Subcutaneous abdominal adipose tissue (tissue), 5 donors: ENCODE results near the gene ATP4B.

Experiments
- H3K27ac ChIP-seq: one replicate; pipeline ENCODE4 v1.7.0; 2013; ENCODE audit warnings: low read depth, mild to moderate bottlenecking, inconsistent platforms, low read length, moderate library complexity
- H3K27me3 ChIP-seq, 5 donors: one replicate each; pipeline ENCODE4 v1.7.0; 2013; ENCODE audit warnings: low read length in 5 of 5, inconsistent platforms in 1 of 5; ENCODE audit not compliant: control insufficient read depth in 5 of 5, insufficient read depth in 4 of 5
- H3K36me3 ChIP-seq, 5 donors: one replicate each; pipeline ENCODE4 v1.7.0; 2013; ENCODE audit warnings: low read length in 5 of 5; ENCODE audit not compliant: control insufficient read depth in 5 of 5, insufficient read depth in 5 of 5
- H3K4me1 ChIP-seq, 5 donors: one replicate each; pipeline ENCODE4 v1.7.0; 2013; ENCODE audit warnings: low read length in 5 of 5, mild to moderate bottlenecking in 3 of 5, moderate library complexity in 1 of 5; ENCODE audit not compliant: control insufficient read depth in 5 of 5, insufficient read depth in 5 of 5
- H3K4me3 ChIP-seq, 5 donors: one replicate each; pipeline ENCODE4 v1.7.0; 2013; ENCODE audit warnings: low read length in 5 of 5, low read depth in 1 of 5
- H3K9ac ChIP-seq, 5 donors: one replicate each; pipeline ENCODE4 v1.7.0; 2013; ENCODE audit warnings: low read length in 5 of 5, mild to moderate bottlenecking in 4 of 5, moderate library complexity in 3 of 5
- H3K9me3 ChIP-seq, 5 donors: one replicate each; pipeline ENCODE4 v1.7.0; 2013; ENCODE audit warnings: low read length in 5 of 5; ENCODE audit not compliant: control insufficient read depth in 5 of 5
- donor health status: healthy.
- donor health status: healthy.
- donor health status: healthy.
- donor health status: healthy.
- donor health status: healthy.

The ATP4B gene

DNA sequence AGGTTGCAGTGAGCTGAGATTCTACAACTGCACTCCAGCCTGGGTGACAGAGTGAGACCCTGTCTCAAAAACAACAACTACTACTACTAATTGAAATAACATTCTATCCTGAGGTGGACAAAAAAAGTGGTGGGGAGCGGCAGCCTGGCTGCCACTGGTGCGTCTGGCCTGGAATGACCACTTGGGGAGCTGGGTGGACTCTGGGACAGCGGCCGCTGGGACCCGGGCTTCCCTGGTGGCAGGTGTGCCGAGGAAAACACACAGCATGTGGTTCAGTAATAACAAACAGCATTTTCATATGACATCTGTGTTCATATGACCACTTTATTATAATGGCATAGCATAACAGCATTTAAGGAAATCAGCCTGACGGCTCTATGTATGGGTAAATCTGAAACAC lies 39.5 kb downstream of the ATP4B start:
- Histone ChIP-seq H3K36me3 (peaks cover 0 to 31% (median 10%) of the 10 kb centered on the region in 5 donors), H3K4me3 (no peak overlapping the region), H3K27ac (no peak overlapping the region), H3K9me3 (no peaks in the 10 kb centered on the region), H3K4me1 (peaks cover 0 to 4% (median 0%) of the 10 kb centered on the region in 5 donors), H3K27me3 (no peaks in the 10 kb centered on the region), H3K9ac (no peak overlapping the region)

DNA sequence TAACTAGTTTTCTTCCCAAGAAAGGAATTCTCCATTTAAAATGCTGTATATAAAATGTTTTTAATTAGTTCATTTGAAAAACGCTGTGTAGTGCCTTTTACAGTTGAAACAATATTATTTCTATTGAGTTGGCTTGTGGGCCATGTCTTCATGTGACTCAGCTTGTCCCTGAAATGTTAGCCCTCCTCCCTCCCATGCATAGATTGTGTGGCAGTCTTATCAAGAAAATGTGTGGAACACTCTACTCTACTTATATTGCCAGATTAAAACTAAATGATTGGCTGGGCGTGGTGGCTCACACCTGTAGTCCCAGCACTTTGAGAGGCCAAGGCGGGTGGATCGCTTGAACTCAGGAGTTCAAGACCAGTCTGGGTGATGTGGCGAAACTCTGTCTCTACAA lies 40.0 kb downstream of the ATP4B start:
- Histone ChIP-seq H3K27ac (no peak overlapping the region), H3K27me3 (no peaks in the 10 kb centered on the region), H3K9me3 (no peaks in the 10 kb centered on the region), H3K9ac (no peak overlapping the region), H3K4me1 (peaks cover 0 to 4% (median 0%) of the 10 kb centered on the region in 5 donors), H3K36me3 (peaks cover 0 to 26% (median 5%) of the 10 kb centered on the region in 5 donors), H3K4me3 (no peak overlapping the region)

- Histone ChIP-seq H3K4me1 (peaks cover 0 to 4% (median 0%) of the 10 kb centered on the region in 5 donors), H3K9ac (no peak overlapping the region), H3K36me3 (peaks cover 0 to 24% (median 5%) of the 10 kb centered on the region in 5 donors), H3K27me3 (no peaks in the 10 kb centered on the region), H3K4me3 (no peak overlapping the region), H3K27ac (no peak overlapping the region), H3K9me3 (no peaks in the 10 kb centered on the region)
Measured at GRCh38 chr13:113616991-113617749, 40.8 kb downstream of the ATP4B start.

- no peak overlapping the region for H3K27ac ChIP-seq
- peaks cover 0 to 31% (median 12%) of the 10 kb centered on the region in 5 donors for H3K36me3 ChIP-seq
- no peaks in the 10 kb centered on the region for H3K27me3 ChIP-seq
- H3K4me1 ChIP-seq = peaks cover 0 to 4% (median 0%) of the 10 kb centered on the region in 5 donors
- no peaks in the 10 kb centered on the region for H3K9me3 ChIP-seq
- no peak overlapping the region for H3K9ac ChIP-seq
- H3K4me3 ChIP-seq = no peak overlapping the region
Measured at GRCh38 chr13:113616281-113616906, 41.6 kb downstream of the ATP4B start.

DNA sequence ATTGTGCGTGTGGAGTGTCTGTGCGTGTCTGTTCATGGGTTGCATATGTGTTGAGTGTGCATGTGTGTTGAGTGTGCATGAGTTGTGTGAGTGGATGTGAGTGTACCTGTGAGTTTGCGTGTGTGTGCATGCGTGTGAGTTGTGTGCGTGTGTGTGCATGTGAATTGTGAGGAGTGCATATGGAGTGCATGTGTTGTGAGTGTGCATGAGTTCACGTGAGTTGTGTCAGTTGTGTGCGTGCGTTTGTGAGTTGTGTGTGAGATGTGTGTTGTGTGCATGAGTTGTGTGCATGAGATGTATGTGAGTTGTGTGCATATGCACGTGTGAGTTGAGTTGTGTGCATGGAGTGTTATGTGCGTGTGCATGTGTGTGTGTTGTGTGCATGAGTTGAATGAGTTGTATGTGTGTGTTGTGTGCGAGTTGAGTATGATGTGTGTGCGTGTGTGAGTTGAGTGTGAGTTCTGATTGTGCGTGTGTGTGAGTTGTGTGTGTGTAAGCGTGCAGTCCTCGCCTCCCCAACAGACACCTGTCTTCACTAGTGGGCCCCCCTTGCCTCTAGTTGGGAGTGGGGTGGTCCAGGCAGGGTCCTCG lies 44.1 kb downstream of the ATP4B start:
- H3K4me3 ChIP-seq = no peak overlapping the region
- H3K36me3 ChIP-seq = peaks cover 0 to 37% (median 18%) of the 10 kb centered on the region in 5 donors
- H3K4me1 ChIP-seq = peaks cover 0 to 4% (median 0%) of the 10 kb centered on the region in 5 donors
- no peak overlapping the region for H3K9ac ChIP-seq
- no peaks in the 10 kb centered on the region for H3K27me3 ChIP-seq
- no peak overlapping the region for H3K27ac ChIP-seq
- H3K9me3 ChIP-seq = no peaks in the 10 kb centered on the region

DNA sequence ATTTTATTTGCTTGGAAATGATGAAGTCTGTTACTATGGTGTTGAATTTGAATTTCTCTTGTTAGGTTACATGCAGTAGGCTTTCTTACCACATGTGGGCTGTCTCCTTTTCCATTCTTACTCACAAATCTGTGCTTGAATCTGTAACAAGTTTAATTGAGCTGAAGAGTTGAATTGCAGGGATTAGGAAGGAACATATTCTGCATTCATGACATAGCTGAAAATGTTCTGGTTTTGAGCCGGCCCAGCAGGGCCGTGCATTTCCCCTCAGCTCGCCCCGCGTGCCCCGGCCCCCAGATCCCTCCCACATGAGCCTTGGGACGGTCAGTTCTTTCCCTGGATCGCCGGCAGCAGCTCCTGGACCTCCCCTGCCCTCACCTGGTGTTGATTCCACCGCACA lies 45.4 kb downstream of the ATP4B start:
- H3K4me1 ChIP-seq = peaks cover 0 to 4% (median 0%) of the 10 kb centered on the region in 5 donors
- peaks cover 0 to 44% (median 23%) of the 10 kb centered on the region in 5 donors for H3K36me3 ChIP-seq
- H3K27ac ChIP-seq = no peak overlapping the region
- no peaks in the 10 kb centered on the region for H3K9me3 ChIP-seq
- H3K27me3 ChIP-seq = no peaks in the 10 kb centered on the region
- H3K9ac ChIP-seq = no peak overlapping the region
- no peak overlapping the region for H3K4me3 ChIP-seq

DNA sequence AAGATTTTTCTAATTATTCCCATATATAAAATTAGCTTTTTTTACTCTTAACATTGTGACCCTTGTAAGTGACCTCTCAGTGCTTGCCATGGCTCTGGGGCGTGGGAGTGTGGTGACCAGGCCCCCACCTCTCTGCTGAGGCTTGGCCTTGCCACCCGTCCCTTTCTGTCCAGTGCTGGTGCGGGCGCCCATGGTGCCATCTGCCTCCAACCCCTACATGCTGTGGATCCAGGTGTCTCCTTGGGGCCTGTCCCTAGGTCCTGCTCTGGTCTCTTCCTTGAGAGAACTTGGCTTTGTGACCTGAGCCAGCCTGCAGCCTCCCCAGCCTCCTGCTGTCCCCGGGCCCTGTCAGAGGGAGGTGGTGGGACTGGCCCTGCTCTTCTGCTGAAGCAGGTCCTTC lies 46.0 kb downstream of the ATP4B start:
- peaks cover 0 to 44% (median 24%) of the 10 kb centered on the region in 5 donors for H3K36me3 ChIP-seq
- no peaks in the 10 kb centered on the region for H3K9me3 ChIP-seq
- no peak overlapping the region for H3K9ac ChIP-seq
- no peaks in the 10 kb centered on the region for H3K27me3 ChIP-seq
- H3K4me1 ChIP-seq = peaks cover 0 to 4% (median 0%) of the 10 kb centered on the region in 5 donors
- H3K27ac ChIP-seq = no peak overlapping the region
- no peak overlapping the region for H3K4me3 ChIP-seq

- Histone ChIP-seq H3K27ac (no peak overlapping the region), H3K9ac (no peak overlapping the region), H3K27me3 (no peaks in the 10 kb centered on the region), H3K4me3 (no peak overlapping the region), H3K36me3 (peaks cover 0 to 54% (median 29%) of the 10 kb centered on the region in 5 donors), H3K9me3 (no peaks in the 10 kb centered on the region), H3K4me1 (no peaks in the 10 kb centered on the region)
Measured at GRCh38 chr13:113610266-113610665, 47.7 kb downstream of the ATP4B start.

GRCh38 chr13:113609616-113610015 lies 48.4 kb downstream of the ATP4B start:
- Histone ChIP-seq H3K27me3 (no peaks in the 10 kb centered on the region), H3K4me1 (no peaks in the 10 kb centered on the region), H3K36me3 (peaks cover 0 to 50% (median 27%) of the 10 kb centered on the region in 5 donors), H3K9me3 (no peaks in the 10 kb centered on the region), H3K4me3 (no peak overlapping the region), H3K27ac (no peak overlapping the region), H3K9ac (no peak overlapping the region)

- Histone ChIP-seq H3K36me3 (peaks cover 0 to 50% (median 27%) of the 10 kb centered on the region in 5 donors), H3K9me3 (no peaks in the 10 kb centered on the region), H3K4me3 (no peak overlapping the region), H3K27me3 (no peaks in the 10 kb centered on the region), H3K4me1 (no peaks in the 10 kb centered on the region), H3K27ac (no peak overlapping the region), H3K9ac (no peak overlapping the region)
Measured at GRCh38 chr13:113608967-113609533, 48.9 kb downstream of the ATP4B start.
